Stomach (tissue), 4 donors: ENCODE measurements around the gene DHDH.

Experiments
- POLR2A ChIP-seq, 4 donors: fragments of 450-650 bp; IDR thresholded peaks; one replicate each; pipeline ENCODE4 v1.6.1; 2016; ENCODE audit warnings: antibody characterized with exemption in 4 of 4, control low read depth in 2 of 4, mild to moderate bottlenecking in 1 of 4, moderate library complexity in 1 of 4
- TF ChIP-seq, protein P1 (sequence below), 7 experiments: fragments of 450-650 bp in 4 of 7; fragments of 200-600 bp in 3 of 7; sonication (generic) in 3 of 7; IDR thresholded peaks; one replicate each; pipeline ENCODE4 v1.5.1; 2016 to 2019; ENCODE audit warnings: antibody characterized with exemption in 7 of 7, control low read depth in 2 of 7, mild to moderate bottlenecking in 1 of 7

DNA sequence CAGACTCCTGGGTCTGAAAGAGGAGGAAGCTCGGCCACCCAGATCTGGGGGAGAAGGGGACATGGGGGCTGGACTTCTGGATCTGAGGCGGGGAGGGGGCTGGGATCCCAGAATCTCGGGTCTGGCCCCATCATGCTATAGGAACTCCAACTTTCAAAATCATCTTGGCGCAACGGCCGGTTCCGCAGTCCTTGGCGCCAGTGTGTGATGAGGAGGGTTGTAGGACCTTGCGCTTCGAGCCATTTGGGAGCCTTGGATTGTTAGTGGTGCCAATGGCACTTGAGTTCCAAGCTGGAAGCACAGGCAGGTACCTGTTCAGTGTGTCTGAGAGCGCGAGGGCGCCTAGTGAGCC lies 60.5 kb downstream of the DHDH start:
- TF ChIP-seq, protein P1, sequence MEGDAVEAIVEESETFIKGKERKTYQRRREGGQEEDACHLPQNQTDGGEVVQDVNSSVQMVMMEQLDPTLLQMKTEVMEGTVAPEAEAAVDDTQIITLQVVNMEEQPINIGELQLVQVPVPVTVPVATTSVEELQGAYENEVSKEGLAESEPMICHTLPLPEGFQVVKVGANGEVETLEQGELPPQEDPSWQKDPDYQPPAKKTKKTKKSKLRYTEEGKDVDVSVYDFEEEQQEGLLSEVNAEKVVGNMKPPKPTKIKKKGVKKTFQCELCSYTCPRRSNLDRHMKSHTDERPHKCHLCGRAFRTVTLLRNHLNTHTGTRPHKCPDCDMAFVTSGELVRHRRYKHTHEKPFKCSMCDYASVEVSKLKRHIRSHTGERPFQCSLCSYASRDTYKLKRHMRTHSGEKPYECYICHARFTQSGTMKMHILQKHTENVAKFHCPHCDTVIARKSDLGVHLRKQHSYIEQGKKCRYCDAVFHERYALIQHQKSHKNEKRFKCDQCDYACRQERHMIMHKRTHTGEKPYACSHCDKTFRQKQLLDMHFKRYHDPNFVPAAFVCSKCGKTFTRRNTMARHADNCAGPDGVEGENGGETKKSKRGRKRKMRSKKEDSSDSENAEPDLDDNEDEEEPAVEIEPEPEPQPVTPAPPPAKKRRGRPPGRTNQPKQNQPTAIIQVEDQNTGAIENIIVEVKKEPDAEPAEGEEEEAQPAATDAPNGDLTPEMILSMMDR (IDR thresholded peaks at IDR 0.05) = no peak
- no peak for TF ChIP-seq POLR2A (IDR thresholded peaks at IDR 0.05)
